ENCODE measurements around the gene EXOC7.

EXOC7 gene

DNA sequence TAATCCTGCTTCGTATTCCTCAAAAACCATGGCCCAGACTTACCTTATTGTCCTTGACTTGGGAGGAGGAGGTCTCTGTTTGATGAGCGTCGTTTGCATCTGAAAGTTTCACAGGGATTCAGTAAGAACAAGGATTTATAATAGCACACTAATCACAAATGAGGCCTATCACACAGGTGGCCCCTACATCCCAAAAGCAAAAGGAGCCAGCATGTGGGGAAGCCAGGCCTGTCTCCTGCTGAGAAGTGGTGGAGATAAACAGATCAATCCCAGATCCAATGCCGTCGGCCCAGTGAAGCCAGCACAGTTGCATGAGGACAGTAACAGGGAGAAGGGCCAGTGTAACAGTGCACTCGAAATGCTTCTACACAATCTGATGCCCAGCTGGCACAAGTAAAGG lies 63.2 kb downstream of the EXOC7 start:
- Histone ChIP-seq H3K18ac (ENCODE audit: low read depth in 1 of 2, low read length in 2 of 2) (no peak overlapping the region), H3K4me2 (ENCODE audit: low read length, poor library complexity, severe bottlenecking) (no peak overlapping the region), H3K79me1 (replicated peaks; ENCODE audit: low read length, poor library complexity, severe bottlenecking) (peaks cover 24% of the 10 kb centered on the region), H3K27me3 (ENCODE audit: control insufficient read depth in 1 of 2, insufficient read depth in 1 of 2, low read length in 2 of 2) (no peaks in the 10 kb centered on the region), H2AFZ (ENCODE audit: low read depth, low read length) (no peak overlapping the region), H4K8ac (ENCODE audit: low read length) (no peak overlapping the region), H2BK15ac (ENCODE audit: low read depth, poor library complexity, severe bottlenecking) (no peak overlapping the region), H3K27ac (ENCODE audit: low read length, poor library complexity, severe bottlenecking) (no peak overlapping the region), H3K9ac (ENCODE audit: low read length) (no peak overlapping the region), H3K36me3 (ENCODE audit: control insufficient read depth in 1 of 2, insufficient read depth in 2 of 2, low read depth in 1 of 2, low read length in 2 of 2) (peaks cover 63 to 73% of the 10 kb centered on the region in 2 experiments), H2BK5ac (ENCODE audit: low read depth, low read length, poor library complexity, severe bottlenecking) (no peak overlapping the region), H3K23ac (ENCODE audit: low read length in 2 of 2) (no peak overlapping the region), H3K9me3 (ENCODE audit: control insufficient read depth, low read length) (no peaks in the 10 kb centered on the region), H3K4me3 (ENCODE audit: insufficient read depth in 1 of 2, low read depth in 1 of 2, low read length in 2 of 2) (no peak overlapping the region), H3K4ac (ENCODE audit: low read depth in 1 of 2, low read length in 2 of 2) (no peak overlapping the region), H2BK120ac (ENCODE audit: low read depth, low read length) (no peak overlapping the region), H3K14ac (ENCODE audit: low read length in 2 of 2) (no peak overlapping the region), H2BK12ac (ENCODE audit: low read length in 2 of 2) (no peak overlapping the region), H4K91ac (ENCODE audit: low read length) (no peak overlapping the region), H3K4me1 (ENCODE audit: control insufficient read depth, insufficient read depth, low read depth, low read length) (peaks cover 23% of the 10 kb centered on the region), H2AK5ac (ENCODE audit: low read length, severe bottlenecking) (peak overlapping the region; percentile 34)
- DNase-seq = no peak
- 81% methylated on average over 3 of the region's 6 CpGs for WGBS

DNA sequence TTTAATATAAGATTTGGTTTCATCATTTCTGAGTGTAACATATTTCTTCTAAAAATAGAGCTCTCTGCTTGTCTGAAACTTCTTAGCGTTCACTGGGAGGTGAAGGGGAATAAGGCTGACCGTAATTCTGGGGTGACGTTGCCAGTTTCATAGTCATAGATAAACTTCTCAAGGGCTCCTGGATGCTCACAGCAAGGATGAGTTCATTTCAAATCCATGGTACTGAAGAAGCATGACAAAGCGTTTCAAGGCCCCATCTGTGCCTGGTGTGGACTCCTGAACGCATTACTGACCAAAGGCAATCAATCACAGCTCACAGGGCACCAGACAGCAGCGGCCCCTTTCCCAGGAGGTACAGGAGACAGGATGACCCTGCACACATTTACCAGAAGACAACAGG lies 64.5 kb downstream of the EXOC7 start:
- Histone ChIP-seq H2AFZ (ENCODE audit: low read depth, low read length) (no peak overlapping the region), H2BK15ac (ENCODE audit: low read depth, poor library complexity, severe bottlenecking) (no peak overlapping the region), H2BK5ac (ENCODE audit: low read depth, low read length, poor library complexity, severe bottlenecking) (no peak overlapping the region), H3K9me3 (ENCODE audit: control insufficient read depth, low read length) (no peaks in the 10 kb centered on the region), H3K4me2 (ENCODE audit: low read length, poor library complexity, severe bottlenecking) (no peak overlapping the region), H3K36me3 (ENCODE audit: control insufficient read depth in 1 of 2, insufficient read depth in 2 of 2, low read depth in 1 of 2, low read length in 2 of 2) (peaks cover 52 to 60% of the 10 kb centered on the region in 2 experiments), H3K79me1 (replicated peaks; ENCODE audit: low read length, poor library complexity, severe bottlenecking) (peaks cover 16% of the 10 kb centered on the region), H3K9ac (ENCODE audit: low read length) (no peak overlapping the region), H3K27ac (ENCODE audit: low read length, poor library complexity, severe bottlenecking) (peak overlapping the region; percentile 40), H4K8ac (ENCODE audit: low read length) (no peak overlapping the region), H3K23ac (ENCODE audit: low read length in 2 of 2) (no peak overlapping the region), H2BK120ac (ENCODE audit: low read depth, low read length) (no peak overlapping the region), H3K14ac (ENCODE audit: low read length in 2 of 2) (no peak overlapping the region), H4K91ac (ENCODE audit: low read length) (no peak overlapping the region), H3K4ac (ENCODE audit: low read depth in 1 of 2, low read length in 2 of 2) (no peak overlapping the region), H3K18ac (ENCODE audit: low read depth in 1 of 2, low read length in 2 of 2) (no peak overlapping the region), H3K4me3 (ENCODE audit: insufficient read depth in 1 of 2, low read depth in 1 of 2, low read length in 2 of 2) (no peak overlapping the region), H3K4me1 (ENCODE audit: control insufficient read depth, insufficient read depth, low read depth, low read length) (peaks cover 21% of the 10 kb centered on the region), H2AK5ac (ENCODE audit: low read length, severe bottlenecking) (no peak overlapping the region), H2BK12ac (ENCODE audit: low read length in 2 of 2) (no peak overlapping the region), H3K27me3 (ENCODE audit: control insufficient read depth in 1 of 2, insufficient read depth in 1 of 2, low read length in 2 of 2) (no peaks in the 10 kb centered on the region)
- peak; percentile 3 for DNase-seq
- WGBS = 75% methylated on average over 6 of the region's 6 CpGs

DNA sequence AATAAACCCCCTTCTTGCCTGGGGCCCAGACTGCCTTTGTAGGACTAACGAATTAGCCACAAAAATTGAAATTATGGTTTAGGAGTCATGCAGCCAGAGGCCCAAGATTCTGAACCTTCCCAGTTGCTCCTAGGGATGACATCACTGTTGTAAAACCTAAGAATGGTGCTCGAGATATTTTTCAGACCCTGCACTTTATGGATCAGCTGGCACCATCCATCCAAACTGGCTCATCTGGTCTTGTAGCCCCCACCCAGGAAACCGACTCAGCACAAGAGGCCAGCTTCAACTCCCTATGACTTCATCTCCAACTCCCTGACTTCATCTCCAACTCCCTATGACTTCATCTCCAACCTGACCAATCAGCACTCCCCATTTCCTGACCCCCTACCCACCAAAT lies 65.5 kb downstream of the EXOC7 start:
- peak overlapping the region; percentile 50 for H3K27ac ChIP-seq (ENCODE audit: low read length, poor library complexity, severe bottlenecking)
- H3K23ac ChIP-seq (ENCODE audit: low read length in 2 of 2) = no peak overlapping the region
- no peak for DNase-seq
- peaks cover 41 to 50% of the 10 kb centered on the region in 2 experiments for H3K36me3 ChIP-seq (ENCODE audit: control insufficient read depth in 1 of 2, insufficient read depth in 2 of 2, low read depth in 1 of 2, low read length in 2 of 2)
- no peak overlapping the region for H2BK120ac ChIP-seq (ENCODE audit: low read depth, low read length)
- WGBS = 84% methylated on average over 3 of the region's 3 CpGs
- peaks cover 10% of the 10 kb centered on the region for H3K79me1 ChIP-seq (replicated peaks; ENCODE audit: low read length, poor library complexity, severe bottlenecking)
- H3K9ac ChIP-seq (ENCODE audit: low read length) = no peak overlapping the region
- no peak overlapping the region for H4K8ac ChIP-seq (ENCODE audit: low read length)
- peaks cover 21% of the 10 kb centered on the region for H3K4me1 ChIP-seq (ENCODE audit: control insufficient read depth, insufficient read depth, low read depth, low read length)
- no peak overlapping the region for H2BK15ac ChIP-seq (ENCODE audit: low read depth, poor library complexity, severe bottlenecking)
- no peak overlapping the region for H2BK5ac ChIP-seq (ENCODE audit: low read depth, low read length, poor library complexity, severe bottlenecking)
- no peaks in the 10 kb centered on the region for H3K27me3 ChIP-seq (ENCODE audit: control insufficient read depth in 1 of 2, insufficient read depth in 1 of 2, low read length in 2 of 2)
- no peak overlapping the region for H3K18ac ChIP-seq (ENCODE audit: low read depth in 1 of 2, low read length in 2 of 2)
- no peak overlapping the region for H3K4ac ChIP-seq (ENCODE audit: low read depth in 1 of 2, low read length in 2 of 2)
- no peaks in the 10 kb centered on the region for H3K9me3 ChIP-seq (ENCODE audit: control insufficient read depth, low read length)
- H2BK12ac ChIP-seq (ENCODE audit: low read length in 2 of 2) = no peak overlapping the region
- H3K14ac ChIP-seq (ENCODE audit: low read length in 2 of 2) = no peak overlapping the region
- no peak overlapping the region for H2AFZ ChIP-seq (ENCODE audit: low read depth, low read length)
- H3K4me2 ChIP-seq (ENCODE audit: low read length, poor library complexity, severe bottlenecking) = no peak overlapping the region
- H3K4me3 ChIP-seq (ENCODE audit: insufficient read depth in 1 of 2, low read depth in 1 of 2, low read length in 2 of 2) = no peak overlapping the region
- no peak overlapping the region for H4K91ac ChIP-seq (ENCODE audit: low read length)
- peak overlapping the region; percentile 16 for H2AK5ac ChIP-seq (ENCODE audit: low read length, severe bottlenecking)

DNA sequence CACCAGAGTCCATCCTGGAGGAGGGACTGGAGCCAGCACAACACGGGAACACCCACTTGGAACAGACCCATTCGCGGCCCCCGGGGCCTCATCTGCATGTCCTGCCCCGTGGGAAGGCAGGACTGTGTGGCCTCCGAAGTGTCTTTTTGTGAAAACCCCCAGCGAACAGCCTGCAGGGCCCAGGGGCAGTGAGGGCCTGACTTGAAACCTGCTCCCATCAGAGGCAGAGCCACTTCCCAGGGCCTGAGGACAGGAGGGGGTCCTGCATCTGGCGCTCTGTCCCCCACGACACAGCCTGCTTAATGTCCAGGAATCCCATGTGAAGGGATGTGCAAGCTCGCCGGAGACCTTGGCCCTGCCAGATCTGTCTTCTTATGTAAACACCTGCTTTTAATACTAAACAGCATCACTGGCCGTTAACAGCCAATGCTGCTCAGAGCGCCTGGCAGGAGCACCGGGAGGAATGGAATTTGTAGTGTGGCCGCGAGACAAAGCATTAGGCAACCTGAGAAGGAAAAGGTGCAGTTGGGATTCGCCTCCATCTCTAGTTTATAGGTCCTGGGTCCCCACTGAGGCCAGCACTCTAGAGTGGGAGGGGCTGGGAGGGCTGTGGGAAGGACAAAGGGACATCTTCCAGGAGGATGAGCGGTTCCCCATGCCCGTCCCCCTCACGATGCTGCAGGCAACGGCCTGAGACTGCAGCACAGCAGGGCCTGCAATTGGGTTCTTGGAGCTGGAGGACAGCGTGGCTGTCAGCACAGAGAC lies 66.9 kb downstream of the EXOC7 start:
- H3K4ac ChIP-seq (ENCODE audit: low read depth in 1 of 2, low read length in 2 of 2) = no peak overlapping the region
- no peak overlapping the region for H2AFZ ChIP-seq (ENCODE audit: low read depth, low read length)
- no peaks in the 10 kb centered on the region for H3K9me3 ChIP-seq (ENCODE audit: control insufficient read depth, low read length)
- H4K91ac ChIP-seq (ENCODE audit: low read length) = no peak overlapping the region
- H3K4me3 ChIP-seq (ENCODE audit: insufficient read depth in 1 of 2, low read depth in 1 of 2, low read length in 2 of 2) = no peak overlapping the region
- H2AK5ac ChIP-seq (ENCODE audit: low read length, severe bottlenecking) = peak overlapping the region; percentile 92
- no peak overlapping the region for H2BK120ac ChIP-seq (ENCODE audit: low read depth, low read length)
- H3K14ac ChIP-seq (ENCODE audit: low read length in 2 of 2) = no peak overlapping the region
- no peak overlapping the region for H3K9ac ChIP-seq (ENCODE audit: low read length)
- no peak overlapping the region for H2BK12ac ChIP-seq (ENCODE audit: low read length in 2 of 2)
- H3K79me1 ChIP-seq (replicated peaks; ENCODE audit: low read length, poor library complexity, severe bottlenecking) = peaks cover 5% of the 10 kb centered on the region
- H2BK15ac ChIP-seq (ENCODE audit: low read depth, poor library complexity, severe bottlenecking) = no peak overlapping the region
- H3K27me3 ChIP-seq (ENCODE audit: control insufficient read depth in 1 of 2, insufficient read depth in 1 of 2, low read length in 2 of 2) = no peaks in the 10 kb centered on the region
- WGBS = 60% methylated on average over 22 of the region's 22 CpGs
- no peak overlapping the region for H2BK5ac ChIP-seq (ENCODE audit: low read depth, low read length, poor library complexity, severe bottlenecking)
- no peak overlapping the region for H3K23ac ChIP-seq (ENCODE audit: low read length in 2 of 2)
- H4K8ac ChIP-seq (ENCODE audit: low read length) = peak overlapping the region; percentile 7
- H3K4me2 ChIP-seq (ENCODE audit: low read length, poor library complexity, severe bottlenecking) = no peak overlapping the region
- peak overlapping the region; percentile 15 for H3K27ac ChIP-seq (ENCODE audit: low read length, poor library complexity, severe bottlenecking)
- H3K4me1 ChIP-seq (ENCODE audit: control insufficient read depth, insufficient read depth, low read depth, low read length) = peaks cover 21% of the 10 kb centered on the region
- H3K36me3 ChIP-seq (ENCODE audit: control insufficient read depth in 1 of 2, insufficient read depth in 2 of 2, low read depth in 1 of 2, low read length in 2 of 2) = peaks cover 29 to 38% of the 10 kb centered on the region in 2 experiments
- peak overlapping the region in 1 of 2 experiments; percentile 14 for H3K18ac ChIP-seq (ENCODE audit: low read depth in 1 of 2, low read length in 2 of 2)
- no peak for DNase-seq

Measured in mesenchymal stem cell (in vitro differentiated cells and primary cell).